ENCODE measurements around the gene NYNRIN. TPM values are rescaled to one million over a fixed set of nuclear protein-coding genes. Genes with fewer than 3 reads are reported as not detected.

NYNRIN gene
- total RNA-seq (2021; fragmentation: NEBNext Ultra II Directional; extraction: Animal tissue kit (Norgen Biotek cat#: 25700)) (18.3 and 19.6 TPM in 2 replicates), polyA plus RNA-seq (2011; rRNA removed) (15.2 and 18.4 TPM in 2 replicates), polyA minus RNA-seq (2011; rRNA and poly(A)+ RNA removed) (24.2 and 26.3 TPM in 2 replicates)
- polyA plus RNA-seq (2011; cell fraction: cytosol; rRNA removed): 10.5 TPM
- 27.2 TPM for polyA plus RNA-seq (2011; cell fraction: nucleus; rRNA removed)
- 11.9 to 18.8 TPM (median 15.4 TPM) in 4 replicates for polyA plus RNA-seq (2012, experiment 1 of 2)
- 15.0 TPM for polyA plus RNA-seq (2012, experiment 2 of 2)
- 9.0 TPM for polyA plus RNA-seq (2013, experiment 1 of 2)
- 8.4 TPM for polyA plus RNA-seq (2013, experiment 2 of 2)
- 16.6 TPM for polyA minus RNA-seq (2011; cell fraction: cytosol; rRNA and poly(A)+ RNA removed)
- polyA minus RNA-seq (2011; cell fraction: nucleus; rRNA and poly(A)+ RNA removed): 18.8 TPM
- long read RNA-seq, experiment 1, partial matches to known transcripts: 23 of 23 reads
- long read RNA-seq, experiment 1, other reads (novel, unspliced or antisense): 0 of 23 reads
- long read RNA-seq, experiment 2: 0 reads

DNA sequence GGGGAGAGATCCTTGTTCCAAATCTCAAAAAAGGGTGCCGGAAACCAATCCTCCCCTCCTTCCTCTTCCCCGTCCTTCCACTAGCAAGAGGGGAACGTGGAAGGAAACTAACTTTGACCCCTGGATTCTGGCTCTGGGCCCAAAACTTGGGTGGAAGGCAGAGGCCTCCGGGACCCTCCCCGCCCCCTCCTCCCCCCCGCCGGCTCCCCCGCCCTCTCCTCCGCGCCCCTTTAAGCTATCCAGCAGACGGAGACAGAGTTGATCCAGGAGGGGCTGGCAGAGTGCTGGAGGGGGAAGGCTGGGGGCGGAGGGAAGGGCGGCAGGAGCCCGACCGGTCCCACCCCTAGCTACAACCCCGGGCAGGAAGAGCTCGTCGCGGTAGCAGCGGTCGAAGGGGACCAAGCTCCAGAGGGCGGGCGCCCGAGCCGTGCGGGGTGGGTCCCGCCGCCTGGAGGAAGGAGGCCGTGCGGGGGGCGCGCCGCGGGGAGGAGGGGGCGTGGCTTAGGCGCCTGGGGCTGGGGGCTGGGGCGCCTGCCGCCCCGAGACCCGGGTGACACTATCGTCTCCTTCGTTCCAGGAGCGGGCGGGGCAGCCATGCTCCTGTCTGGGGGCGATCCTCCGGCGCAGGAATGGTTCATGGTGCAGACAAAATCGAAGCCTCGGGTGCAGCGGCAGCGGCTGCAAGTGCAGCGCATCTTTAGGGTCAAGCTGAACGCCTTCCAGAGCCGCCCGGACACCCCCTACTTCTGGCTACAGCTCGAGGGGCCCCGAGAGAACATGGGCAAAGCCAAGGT lies at the start of gene NYNRIN:
Gene NYNRIN (plus strand): TSS at position 351 of the 794 bp plus-strand sequence. CDS start 244 bp downstream, at position 595.
- H3K23ac ChIP-seq (ENCODE audit: insufficient read length): no peak within 1 kb of the TSS
- H3K36me3 ChIP-seq (ENCODE audit: control insufficient read depth in 2 of 4, insufficient read depth in 4 of 4, low read length in 3 of 4): no peaks in the 10 kb centered on the region
- FAIRE-seq (no peak), DNase-seq (ENCODE audit: low read depth in 1 of 2, low spot score in 2 of 2) (peak in 1 of 2 experiments; percentile 81)
- peak within 1 kb of the TSS; percentile 80; the same call in 1 of the 2 replicates for H2BK20ac ChIP-seq (ENCODE audit: low read length)
- peak within 1 kb of the TSS; percentile 70 for H4K91ac ChIP-seq (replicated peaks; ENCODE audit: insufficient read length, low read length)
- peak within 1 kb of the TSS; percentile 50 for H2BK120ac ChIP-seq (replicated peaks; ENCODE audit: low read depth, low read length)
- H2BK12ac ChIP-seq (ENCODE audit: low read depth, low read length): peak within 1 kb of the TSS; percentile 84; the same call in 1 of the 2 replicates
- H3K9me3 ChIP-seq (ENCODE audit: insufficient read depth in 2 of 2, low read depth in 1 of 2, low read length in 1 of 2): no peaks in the 10 kb centered on the region
- peaks cover 0 to 3% (median 0%) of the 10 kb centered on the region in 4 experiments; a peak in 1 of 7 replicates for H3K27me3 ChIP-seq (replicated peaks in 1 of 4; ENCODE audit: control insufficient read depth in 3 of 4, extremely low read depth in 1 of 4, insufficient read depth in 3 of 4, low read length in 3 of 4)
- ChIA-PET POLR2A (ENCODE audit: partially characterized antibody) (interaction anchor here (0.9 to 3.4 kb wide), 8 partner anchors 8 to 37 kb away, joined by 3 to 20 read pairs (median 3); partner anchors contain the start of genes CBLN3 and KHNYN), CTCF (ENCODE audit: partially characterized antibody) (interaction anchor here (1.2 to 10.7 kb wide), 8 partner anchors 14 to 67 kb away, joined by 3 to 69 read pairs (median 4); partner anchors contain the start of gene ADCY4)
- no peaks in the 10 kb centered on the region for H3K79me2 ChIP-seq (ENCODE audit: control insufficient read depth in 1 of 2, insufficient read depth in 2 of 2, low read length in 2 of 2)
- H3K14ac ChIP-seq (ENCODE audit: insufficient read length): no peak within 1 kb of the TSS
- H4K20me1 ChIP-seq (replicated peaks in 1 of 2; ENCODE audit: control insufficient read depth in 1 of 2, insufficient read depth in 2 of 2, low read length in 2 of 2): no peaks in the 10 kb centered on the region
- H3K56ac ChIP-seq (replicated peaks; ENCODE audit: insufficient read length, low read depth, low read length): no peak within 1 kb of the TSS
- H3K18ac ChIP-seq (ENCODE audit: extremely low read depth, low read length): peak within 1 kb of the TSS; percentile 87
- H3K79me1 ChIP-seq (ENCODE audit: low read depth, low read length): no peaks in the 10 kb centered on the region
- H3K4me3 ChIP-seq (ENCODE audit: extremely low read depth in 1 of 4, insufficient read depth in 2 of 4, low read depth in 3 of 4, low read length in 4 of 4): peak within 1 kb of the TSS; percentile 68 to 80 (median 78)
- no peak within 1 kb of the TSS; the same call in 1 of the 2 replicates for H4K8ac ChIP-seq (ENCODE audit: extremely low read depth, insufficient read depth, low read length)
- peak within 1 kb of the TSS; percentile 93 to 98 for H3K4me2 ChIP-seq (ENCODE audit: insufficient read depth in 1 of 2, low read depth in 2 of 2, low read length in 2 of 2)
- peak within 1 kb of the TSS; percentile 2 for H4K5ac ChIP-seq (ENCODE audit: insufficient read length, low read depth, low read length)
- H3K23me2 ChIP-seq (ENCODE audit: low read depth, low read length): peaks cover 10% of the 10 kb centered on the region; the same call in 1 of the 2 replicates
- H2AFZ ChIP-seq (ENCODE audit: low read length): peak within 1 kb of the TSS; percentile 42; the same call in 1 of the 2 replicates
- H3K9ac ChIP-seq (replicated peaks in 1 of 4; ENCODE audit: extremely low read depth in 1 of 4, low read depth in 3 of 4, low read length in 3 of 4): peak within 1 kb of the TSS; percentile 31 to 42 (median 37); a peak in 4 of 7 replicates
- H2AK5ac ChIP-seq (ENCODE audit: low read depth, low read length): no peak within 1 kb of the TSS; the same call in 1 of the 2 replicates
- peak within 1 kb of the TSS; percentile 30; the same call in 1 of the 2 replicates for H2BK5ac ChIP-seq (ENCODE audit: low read depth, low read length)
- H2BK15ac ChIP-seq (ENCODE audit: low read length): peak within 1 kb of the TSS; percentile 31; the same call in 1 of the 2 replicates
- H3K4ac ChIP-seq (replicated peaks; ENCODE audit: insufficient read length, low read depth, low read length): peak within 1 kb of the TSS; percentile 36
- WGBS, 2 experiments (ENCODE audit: extremely low coverage in 1 of 2, insufficient coverage in 1 of 2, insufficient read length in 1 of 2, insufficient replicate concordance in 2 of 2, low coverage in 1 of 2, low lambda C conversion rate in 2 of 2, missing lambda C conversion rate in 1 of 2): 4% methylated on average over 4 of the region's 57 CpGs; no CpG with 5 or more reads in 1 of the 2 experiments
- H3K4me1 ChIP-seq (replicated peaks in 1 of 4; ENCODE audit: control insufficient read depth in 3 of 4, insufficient read depth in 4 of 4, low read length in 3 of 4): peaks cover 0 to 14% (median 10%) of the 10 kb centered on the region in 4 experiments
- H3K27ac ChIP-seq (ENCODE audit: low read depth, low read length): no peak within 1 kb of the TSS
- TF ChIP-seq SP2 (IDR thresholded peaks at IDR 0.05; ENCODE audit: low read length): no peak
- no peak for TF ChIP-seq SUZ12 (IDR thresholded peaks at IDR 0.05; ENCODE audit: low read length)
- TF ChIP-seq POLR2AphosphoS5 (IDR thresholded peaks at IDR 0.05; ENCODE audit: low read depth, low read length): no peak
- TF ChIP-seq CBX8 (IDR thresholded peaks at IDR 0.05; ENCODE audit: borderline replicate concordance, low read depth, low read length): no peak
- TF ChIP-seq, protein P1, sequence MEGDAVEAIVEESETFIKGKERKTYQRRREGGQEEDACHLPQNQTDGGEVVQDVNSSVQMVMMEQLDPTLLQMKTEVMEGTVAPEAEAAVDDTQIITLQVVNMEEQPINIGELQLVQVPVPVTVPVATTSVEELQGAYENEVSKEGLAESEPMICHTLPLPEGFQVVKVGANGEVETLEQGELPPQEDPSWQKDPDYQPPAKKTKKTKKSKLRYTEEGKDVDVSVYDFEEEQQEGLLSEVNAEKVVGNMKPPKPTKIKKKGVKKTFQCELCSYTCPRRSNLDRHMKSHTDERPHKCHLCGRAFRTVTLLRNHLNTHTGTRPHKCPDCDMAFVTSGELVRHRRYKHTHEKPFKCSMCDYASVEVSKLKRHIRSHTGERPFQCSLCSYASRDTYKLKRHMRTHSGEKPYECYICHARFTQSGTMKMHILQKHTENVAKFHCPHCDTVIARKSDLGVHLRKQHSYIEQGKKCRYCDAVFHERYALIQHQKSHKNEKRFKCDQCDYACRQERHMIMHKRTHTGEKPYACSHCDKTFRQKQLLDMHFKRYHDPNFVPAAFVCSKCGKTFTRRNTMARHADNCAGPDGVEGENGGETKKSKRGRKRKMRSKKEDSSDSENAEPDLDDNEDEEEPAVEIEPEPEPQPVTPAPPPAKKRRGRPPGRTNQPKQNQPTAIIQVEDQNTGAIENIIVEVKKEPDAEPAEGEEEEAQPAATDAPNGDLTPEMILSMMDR (IDR thresholded peaks at IDR 0.05; ENCODE audit: control extremely low read depth in 1 of 3, insufficient read depth in 1 of 3, low read depth in 1 of 3, low read length in 3 of 3): no peak
- TF ChIP-seq EGR1 (IDR thresholded peaks at IDR 0.05; ENCODE audit: borderline replicate concordance, low read depth, low read length): no peak

All from H1 (cell line).